DMS153 (cell line): Measurements from ENCODE around the gene RBMS3.

Experiments used
- DNase-seq: peaks from one replicate; lab custom pipeline; 2025; lab: John Stamatoyannopoulos, UW

Gene RBMS3

GRCh38 chr3:29892976-29893554, 612.2 kb downstream of the RBMS3 start:
- no peak for DNase-seq

GRCh38 chr3:29896856-29897255, 616.0 kb downstream of the RBMS3 start:
- DNase-seq, result no peak

- DNase-seq, result no peak
Observed at GRCh38 chr3:29898171-29898965, 617.5 kb downstream of the RBMS3 start.

DNA sequence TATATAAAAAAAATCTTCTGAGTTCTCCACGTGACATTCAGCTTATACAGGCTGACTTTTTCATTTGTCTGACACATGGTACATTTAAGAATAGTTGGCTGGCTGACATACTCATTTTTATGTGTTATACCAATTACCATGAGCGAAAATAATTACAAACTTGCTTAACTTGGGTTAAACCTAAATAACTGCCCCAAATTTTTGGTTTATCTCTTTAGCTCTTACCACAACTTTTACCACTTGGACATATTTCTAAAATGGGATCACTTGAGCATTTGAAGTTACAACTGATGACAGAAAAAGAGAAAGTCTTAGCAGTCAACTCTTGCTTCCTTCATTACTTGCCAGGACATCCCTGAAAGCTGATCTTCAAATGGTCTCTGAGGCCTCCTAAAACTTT, 618.1 kb downstream of the RBMS3 start:
- no peak for DNase-seq

DNA sequence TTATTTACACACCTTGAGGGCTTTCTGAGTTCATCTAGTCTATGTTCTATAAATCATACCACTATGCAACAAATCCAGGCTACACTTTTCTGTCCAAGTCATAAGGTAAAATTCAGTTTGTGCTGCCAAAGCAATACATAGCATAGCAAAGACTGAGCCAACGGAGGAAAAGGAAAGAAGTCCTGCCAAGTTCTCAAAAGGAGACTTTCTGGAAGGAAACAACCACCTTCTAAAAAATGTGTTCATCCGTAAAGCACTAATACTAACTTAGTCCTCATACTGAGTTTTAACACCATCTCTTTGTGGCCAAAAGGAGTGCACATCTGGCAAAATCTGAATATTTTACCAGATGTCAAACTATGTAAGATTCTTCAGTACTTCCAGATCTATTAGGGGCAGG, 620.2 kb downstream of the RBMS3 start:
- no peak for DNase-seq

DNA sequence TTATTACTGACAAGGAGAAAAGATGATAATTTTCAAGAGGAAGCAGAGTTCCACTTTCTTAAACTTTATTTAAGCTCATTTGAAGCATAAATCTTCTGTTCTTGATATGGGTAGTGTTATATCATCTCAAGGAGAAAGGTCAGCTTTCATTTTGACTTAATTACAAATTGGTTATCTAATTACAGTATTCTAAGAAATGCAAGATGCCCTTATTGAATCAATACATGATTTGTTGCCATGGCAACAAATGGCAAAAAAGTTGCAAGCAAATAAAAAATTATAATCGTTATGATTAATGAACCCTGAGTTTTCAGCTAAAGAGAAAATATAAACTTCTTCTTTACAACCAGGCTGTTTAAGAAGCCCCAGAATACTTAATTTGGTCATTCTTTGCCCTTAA, 622.7 kb downstream of the RBMS3 start:
- no peak for DNase-seq

DNA sequence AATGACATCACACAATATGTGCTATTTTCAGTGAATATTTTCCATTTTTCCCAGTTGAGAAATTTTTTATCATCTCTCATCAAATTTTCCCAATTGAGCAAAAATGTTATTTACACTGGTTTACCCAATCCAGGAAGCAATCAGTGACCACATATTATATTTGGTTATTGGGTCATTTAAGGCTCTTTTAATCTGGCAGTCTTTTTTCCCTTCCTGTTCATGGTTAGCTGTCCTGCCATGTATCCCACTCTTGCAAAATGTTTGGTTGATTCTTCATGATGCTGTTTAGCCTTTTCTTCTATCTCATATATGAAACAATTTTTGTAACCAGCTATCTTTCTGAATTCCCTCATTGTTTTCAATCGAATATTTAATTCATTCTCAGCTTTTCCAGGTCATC, 626.0 kb downstream of the RBMS3 start:
- DNase-seq, result no peak

DNA sequence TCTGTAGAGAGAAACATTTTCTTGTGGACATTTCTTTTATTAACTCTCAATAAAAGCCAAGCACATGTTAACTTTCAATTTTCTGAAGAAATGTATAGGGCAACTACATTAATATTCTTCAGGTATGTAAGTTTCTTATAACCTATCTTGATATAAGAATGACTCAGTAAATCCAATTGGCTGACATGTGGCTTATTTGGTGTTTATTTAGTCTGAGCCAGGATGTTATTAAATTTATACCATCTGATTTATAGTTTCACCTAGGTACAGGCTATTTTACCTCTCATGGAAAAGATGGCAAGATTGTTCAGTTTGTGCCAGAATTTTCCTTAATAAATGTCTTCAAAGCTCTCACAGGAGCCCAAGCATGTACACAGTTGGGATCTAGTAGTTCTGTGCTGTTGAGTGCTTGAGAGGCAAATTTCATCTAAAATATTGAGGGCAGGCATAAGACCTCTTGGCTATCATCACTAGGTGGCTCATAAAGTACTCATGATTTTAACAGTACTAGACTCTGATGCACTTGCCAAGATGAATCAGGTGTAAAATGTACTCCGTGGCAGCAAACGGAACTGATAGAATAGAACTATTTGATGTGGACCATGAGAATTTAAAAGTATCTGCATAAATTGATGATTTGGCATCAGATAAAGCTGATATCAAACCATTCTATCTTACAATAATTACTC, 631.9 kb downstream of the RBMS3 start:
- no peak for DNase-seq

- DNase-seq, result no peak
Observed at GRCh38 chr3:29914861-29915524, 634.1 kb downstream of the RBMS3 start.

- no peak for DNase-seq
Observed at GRCh38 chr3:29919571-29919970, 638.7 kb downstream of the RBMS3 start.

GRCh38 chr3:29922992-29923746, 642.3 kb downstream of the RBMS3 start:
- no peak for DNase-seq

- DNase-seq, result no peak
Observed at GRCh38 chr3:29924783-29925561, 644.1 kb downstream of the RBMS3 start.

DNA sequence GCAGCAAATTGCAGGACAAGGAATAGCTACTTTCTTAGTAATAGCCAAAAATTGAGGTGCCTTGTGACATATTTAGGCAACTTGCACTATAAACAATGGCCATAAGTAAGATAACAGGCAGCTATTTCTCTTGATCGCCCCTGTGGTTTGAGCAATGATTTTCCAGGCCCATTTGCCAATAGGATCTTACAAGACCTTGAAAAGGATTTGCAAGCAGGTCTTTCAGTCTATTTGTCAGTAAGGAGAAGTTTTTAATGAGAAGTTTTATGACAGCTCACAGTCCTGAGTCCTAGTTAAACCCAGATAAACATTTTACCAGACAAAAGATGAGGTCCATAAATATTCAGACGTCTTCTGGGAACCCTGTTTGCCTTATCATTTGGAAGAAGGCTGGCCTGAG, 645.5 kb downstream of the RBMS3 start:
- DNase-seq, result no peak

- DNase-seq, result no peak
Observed at GRCh38 chr3:29932696-29933325, 651.9 kb downstream of the RBMS3 start.

DNA sequence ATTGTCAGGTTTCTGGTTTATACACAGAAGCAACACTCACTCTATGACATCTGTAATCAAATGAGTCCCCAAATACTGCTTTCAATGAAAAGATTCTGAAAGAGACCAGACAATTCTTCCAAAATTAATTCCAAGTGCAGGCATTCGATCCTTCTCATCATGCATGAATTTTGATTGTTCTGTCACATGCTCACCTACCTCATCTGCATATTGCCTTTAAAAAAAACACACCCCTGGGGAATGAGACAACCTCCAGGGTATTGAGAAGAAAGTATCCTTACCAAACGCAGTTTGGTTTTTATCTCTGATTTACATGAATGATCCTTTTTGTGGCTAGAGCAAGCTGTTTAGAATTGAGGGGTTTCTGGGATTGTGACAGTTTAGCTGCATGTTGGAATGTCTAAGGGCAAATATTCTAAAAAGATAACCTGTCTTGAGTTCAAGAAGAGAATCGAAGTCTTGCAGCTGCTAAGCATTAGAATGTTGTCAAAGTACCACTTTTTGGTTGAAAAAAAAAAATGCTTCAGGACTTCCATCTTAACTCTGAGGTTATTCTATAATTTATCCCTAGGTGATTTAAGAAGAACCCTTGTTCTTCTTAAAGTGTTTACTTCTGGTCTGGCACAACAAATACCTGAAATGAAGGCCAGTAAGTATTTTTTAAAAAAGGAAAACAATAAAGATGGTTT, 653.1 kb downstream of the RBMS3 start:
- DNase-seq, result no peak

GRCh38 chr3:29934751-29935150, 653.9 kb downstream of the RBMS3 start:
- DNase-seq, result no peak

DNA sequence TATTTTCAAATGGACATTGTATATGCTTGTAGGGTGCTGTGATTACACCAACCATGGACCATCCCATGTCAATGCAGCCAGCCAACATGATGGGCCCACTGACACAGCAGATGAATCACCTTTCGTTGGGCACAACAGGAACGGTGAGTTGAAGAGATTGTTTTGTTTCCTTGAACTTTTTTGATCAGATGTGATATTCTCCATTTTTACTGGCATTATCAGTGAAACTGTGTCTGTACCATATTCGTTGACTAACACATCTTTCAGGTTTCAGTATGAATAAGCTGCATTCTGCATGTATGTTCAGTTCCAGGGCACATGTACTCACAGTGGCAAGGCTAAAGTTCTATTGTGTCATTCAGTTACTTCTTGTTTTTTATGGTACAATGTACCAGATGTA, 655.2 kb downstream of the RBMS3 start:
- DNase-seq, result no peak

DNA sequence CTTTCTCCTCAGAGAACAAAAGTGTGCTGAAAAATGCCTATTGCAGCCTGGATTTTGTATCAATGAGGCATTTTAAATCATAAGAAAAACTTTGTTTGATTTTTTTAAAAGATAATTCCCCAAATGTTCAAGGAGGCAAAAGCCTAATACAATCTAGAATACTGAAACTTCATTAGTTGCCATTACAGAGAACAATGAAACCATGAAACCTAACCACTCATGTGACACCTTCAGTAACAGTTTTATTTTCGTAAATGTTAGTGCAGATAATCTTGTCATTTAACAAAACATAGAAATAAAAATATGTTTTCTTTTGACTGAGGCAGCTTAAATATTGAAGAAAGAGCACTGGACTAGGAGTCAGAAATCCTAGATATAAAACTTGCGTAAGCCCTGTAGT, 655.9 kb downstream of the RBMS3 start:
- no peak for DNase-seq

GRCh38 chr3:29937185-29937584, 656.3 kb downstream of the RBMS3 start:
- no peak for DNase-seq

DNA sequence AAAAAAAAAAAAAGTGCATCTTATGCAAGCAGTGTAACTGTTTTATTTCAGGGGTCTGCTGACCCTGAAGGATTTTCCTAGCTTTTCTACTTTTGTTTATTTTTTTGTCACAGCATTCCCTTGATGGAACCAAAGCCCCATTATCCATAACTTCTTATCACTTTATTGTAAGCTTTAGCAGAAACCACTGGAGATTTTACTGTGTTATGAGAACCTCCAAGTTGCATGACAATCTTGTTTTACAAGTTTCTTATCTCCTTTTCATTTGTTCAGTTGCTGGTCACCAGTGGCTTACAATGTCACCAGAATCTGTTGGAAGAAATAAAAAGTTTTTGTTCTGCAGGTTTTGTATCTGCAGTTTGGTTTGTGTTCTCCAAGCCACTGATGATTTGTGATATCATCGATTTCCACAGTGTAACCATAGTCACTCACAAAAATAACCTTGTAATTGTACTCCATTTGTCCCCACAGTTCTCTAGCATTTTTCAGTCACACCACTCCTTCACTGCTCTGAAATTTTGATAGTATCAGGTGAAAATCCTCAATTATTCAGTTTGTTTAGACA, 660.0 kb downstream of the RBMS3 start:
- no peak for DNase-seq
